Fibroblast of skin of right quadriceps (primary cell): ENCODE measurements around the gene CCT4.
"Not testable (repeated sequence)": the region's sequence is repeated elsewhere in the genome, so short reads cannot be mapped to it uniquely, and the experiment has no call there.

Experiments used
- DNase-seq: peaks from one replicate; pipeline ENCODE4 v3.0.0-alpha.2; 2013

Gene CCT4

DNA sequence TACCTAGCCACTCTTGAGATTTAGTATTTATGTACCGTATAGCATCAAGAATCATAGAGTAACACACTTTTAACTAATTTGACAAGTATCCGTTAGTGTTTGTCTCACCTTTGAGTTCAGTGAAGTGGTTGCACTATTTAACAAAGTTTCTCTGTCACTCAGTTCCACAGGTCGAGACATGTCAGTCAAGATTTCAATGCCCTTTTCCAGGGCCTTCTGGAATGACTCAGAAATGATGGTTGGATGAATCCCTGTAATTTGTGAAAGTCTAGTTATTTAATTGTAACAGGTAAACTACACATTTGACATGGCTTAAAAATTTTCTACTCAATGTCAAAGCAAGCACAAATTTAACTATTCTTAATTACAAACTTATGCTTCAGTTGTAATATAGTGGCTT lies 9.7 kb downstream of the CCT4 start:
- no peak for DNase-seq

- no peak for DNase-seq
Observed at GRCh38 chr2:61877571-61878245, 10.7 kb downstream of the CCT4 start.

DNA sequence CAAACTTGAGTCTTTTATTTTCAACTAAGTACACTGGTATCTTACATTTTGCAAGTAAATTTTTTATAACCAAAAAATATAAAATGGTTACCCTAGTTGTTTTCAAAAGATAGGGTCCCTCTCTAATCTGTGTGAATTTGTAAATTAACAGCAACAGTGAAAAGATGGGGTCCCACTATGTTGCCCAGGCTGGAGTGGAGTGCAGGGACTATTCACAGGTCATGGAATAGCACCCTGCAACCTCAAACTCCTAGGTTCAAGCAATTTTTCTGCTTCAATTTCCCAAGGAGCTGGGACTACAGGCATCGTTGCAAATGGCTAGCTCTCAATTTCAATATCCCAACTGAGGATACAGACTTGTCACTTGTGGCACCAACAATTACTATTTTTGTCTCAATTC lies 12.1 kb downstream of the CCT4 start:
- DNase-seq, result no peak

GRCh38 chr2:61866482-61867089 lies 21.9 kb downstream of the CCT4 start:
- DNase-seq, result not testable (repeated sequence)

DNA sequence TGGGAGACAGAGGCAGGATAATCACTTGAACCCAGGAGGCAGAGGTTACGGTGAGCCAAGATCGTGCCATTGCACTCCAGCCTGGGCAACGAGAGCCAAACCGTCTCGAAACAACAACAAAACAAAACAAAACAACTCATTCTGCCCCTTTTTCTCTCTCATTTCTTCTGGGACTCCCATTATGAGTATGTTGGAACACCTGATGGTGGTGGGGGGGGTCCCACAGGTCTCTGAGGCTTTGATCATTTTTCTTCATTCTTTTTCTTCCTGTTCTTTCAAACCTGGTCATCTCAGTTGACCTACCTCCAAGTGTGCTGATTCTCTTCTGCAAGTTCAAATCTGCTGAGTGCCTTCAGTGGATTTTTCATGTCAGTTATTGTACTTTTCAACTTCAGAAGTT lies 26.4 kb downstream of the CCT4 start:
- no peak for DNase-seq

DNA sequence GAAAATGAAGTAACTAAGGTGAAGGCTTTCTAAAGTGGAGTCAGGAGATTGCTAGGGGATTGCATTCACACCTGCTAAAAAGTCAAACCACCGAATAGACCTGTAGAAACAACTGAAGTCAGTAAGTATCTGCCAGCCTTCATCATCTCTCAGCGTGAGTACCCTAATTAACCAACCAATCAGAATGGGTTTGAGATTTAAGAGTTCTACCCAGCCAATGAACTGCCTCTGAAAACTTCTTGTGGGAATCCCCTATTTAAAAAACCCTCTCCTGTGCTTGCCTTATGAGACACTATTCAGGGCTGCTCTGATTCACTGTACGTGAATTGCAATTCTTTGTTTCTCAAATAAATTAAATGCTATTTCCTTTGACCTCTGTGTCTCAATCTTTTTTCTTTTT lies 31.2 kb downstream of the CCT4 start:
- DNase-seq, result no peak

GRCh38 chr2:61855318-61855613 lies 33.2 kb downstream of the CCT4 start:
- no peak for DNase-seq

DNA sequence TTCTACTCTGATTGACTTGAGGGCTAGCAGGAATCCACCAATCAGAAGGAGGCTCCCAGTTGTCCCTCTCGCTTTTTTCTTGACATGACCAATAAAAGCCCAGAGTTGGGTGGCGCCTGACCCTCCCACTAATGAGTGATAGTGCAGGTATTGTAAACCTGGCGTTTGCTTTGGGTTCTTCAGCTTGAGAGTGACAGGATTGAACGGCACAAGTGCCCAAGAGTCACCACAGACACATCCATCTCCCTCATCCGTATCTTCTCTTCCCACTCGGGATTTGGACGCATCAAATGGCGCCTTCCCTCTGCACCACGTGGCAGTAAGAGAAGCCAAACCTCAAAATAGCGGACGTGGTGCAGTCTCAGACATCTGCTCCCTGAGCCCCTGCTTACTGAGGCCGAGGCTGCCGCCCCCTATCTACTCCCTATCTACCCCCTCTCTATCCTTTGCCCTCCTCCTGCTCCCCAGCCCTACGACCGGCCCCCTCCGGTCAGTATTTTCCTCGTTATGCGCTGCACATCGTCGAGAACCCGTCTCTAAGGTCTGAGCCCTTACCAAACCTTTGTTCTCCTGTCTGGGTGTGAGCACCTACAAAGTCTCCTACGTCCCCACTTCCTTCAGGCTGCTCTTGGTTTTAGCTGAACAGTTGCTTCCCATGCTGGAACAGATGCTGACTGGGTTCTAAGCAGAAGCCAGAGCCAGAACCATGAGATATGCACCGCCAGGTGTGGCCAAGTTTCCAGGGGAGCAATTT lies 33.7 kb downstream of the CCT4 start:
- peak; percentile 96 for DNase-seq

DNA sequence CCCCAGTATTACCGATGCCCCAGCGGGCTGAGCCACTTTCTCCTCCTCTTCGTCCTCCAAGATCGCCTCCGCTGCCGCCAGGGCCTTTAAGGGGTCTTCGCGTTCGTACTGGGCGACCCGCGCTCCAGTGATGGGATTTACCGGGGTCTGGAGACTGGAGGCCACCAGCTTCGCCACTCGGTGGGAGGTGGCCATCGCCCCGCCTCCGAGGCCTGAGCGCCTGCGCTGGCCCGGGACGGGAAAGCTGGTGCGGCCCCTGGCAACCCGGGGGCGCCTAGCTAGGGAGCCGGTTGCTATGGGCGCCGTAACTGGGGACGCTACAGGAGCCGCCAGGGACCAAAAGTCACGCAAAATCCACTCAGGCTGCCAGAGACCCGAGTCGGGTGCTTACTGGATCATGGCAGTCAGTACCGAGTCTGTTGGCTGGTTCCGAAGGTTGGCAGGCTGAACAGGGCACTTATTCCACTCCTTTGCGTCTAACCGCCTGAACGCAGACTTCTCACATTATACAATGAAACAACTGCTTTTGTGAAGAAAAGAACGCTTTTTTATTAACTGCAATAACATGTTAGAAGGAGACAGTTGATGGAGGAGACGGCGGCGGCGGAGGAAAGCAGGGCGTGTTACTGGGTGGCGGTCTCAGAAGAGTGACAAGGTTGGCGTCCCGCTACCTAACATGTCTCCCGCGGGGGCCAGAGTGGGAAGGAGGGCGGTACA lies 34.5 kb downstream of the CCT4 start, which contains the start of gene FAM161A:
Gene FAM161A, minus strand, starts transcription at position 214 of the 717 bp plus-strand sequence. Its CDS starts 19 bp downstream, at position 195.
- DNase-seq, result peak; percentile 82

DNA sequence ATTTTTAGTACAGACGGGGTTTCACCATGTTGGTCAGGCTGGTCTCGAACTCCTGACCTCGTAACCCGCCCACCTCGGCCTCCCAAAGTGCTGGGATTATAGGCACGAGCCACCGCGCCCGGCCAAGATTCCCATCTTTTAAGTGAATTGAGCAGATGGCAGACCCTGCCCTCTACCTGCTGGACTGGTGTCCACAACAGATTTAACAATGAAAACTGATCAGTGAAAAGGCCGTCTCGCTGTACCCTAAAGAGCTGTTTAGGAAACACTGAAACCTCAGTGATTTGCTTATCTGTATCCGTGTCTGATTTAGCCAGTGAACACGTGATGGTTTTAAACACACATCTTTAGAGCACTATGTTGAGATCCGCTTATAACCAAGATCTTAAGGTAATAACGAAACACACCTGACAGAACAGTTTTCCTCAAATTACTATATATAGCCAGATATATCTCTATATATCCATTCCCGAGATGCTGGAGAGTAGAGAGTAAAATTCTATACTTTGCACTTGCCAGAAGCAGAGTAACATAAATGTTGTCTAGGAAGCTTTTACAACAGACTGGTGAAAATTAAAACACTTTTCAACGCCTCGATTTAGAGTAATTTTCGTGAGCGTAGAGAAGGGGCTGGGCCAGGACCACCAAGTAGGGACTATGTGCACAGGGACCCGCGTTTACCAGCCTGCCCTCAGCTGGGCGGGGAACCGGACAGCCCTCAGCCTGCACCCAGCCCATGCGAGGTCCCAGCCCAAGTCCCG lies 35.2 kb downstream of the CCT4 start:
- no peak for DNase-seq

DNA sequence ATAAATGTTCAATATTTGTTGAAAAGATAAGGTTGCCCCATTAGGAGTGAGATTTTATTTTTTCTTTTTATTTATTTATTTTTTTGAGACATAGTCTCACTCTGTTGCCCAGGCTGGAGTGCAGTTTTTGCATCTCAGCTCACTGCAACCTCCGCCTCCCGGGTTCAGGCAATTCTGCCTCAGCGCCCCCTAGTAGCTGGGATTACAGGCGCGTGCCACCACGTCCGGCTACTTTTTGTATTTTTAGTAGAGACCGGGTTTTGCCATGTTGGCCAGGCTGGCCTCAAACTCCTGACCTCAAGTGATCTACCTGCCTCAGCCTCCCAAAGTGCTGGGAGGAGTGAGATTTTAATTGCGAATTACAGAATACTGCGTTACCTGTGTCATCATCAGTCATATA lies 37.2 kb downstream of the CCT4 start:
- DNase-seq, result not testable (repeated sequence)

GRCh38 chr2:61845320-61845719 lies 43.1 kb downstream of the CCT4 start:
- no peak for DNase-seq

- no peak for DNase-seq
Observed at GRCh38 chr2:61841286-61841685, 47.2 kb downstream of the CCT4 start.

DNA sequence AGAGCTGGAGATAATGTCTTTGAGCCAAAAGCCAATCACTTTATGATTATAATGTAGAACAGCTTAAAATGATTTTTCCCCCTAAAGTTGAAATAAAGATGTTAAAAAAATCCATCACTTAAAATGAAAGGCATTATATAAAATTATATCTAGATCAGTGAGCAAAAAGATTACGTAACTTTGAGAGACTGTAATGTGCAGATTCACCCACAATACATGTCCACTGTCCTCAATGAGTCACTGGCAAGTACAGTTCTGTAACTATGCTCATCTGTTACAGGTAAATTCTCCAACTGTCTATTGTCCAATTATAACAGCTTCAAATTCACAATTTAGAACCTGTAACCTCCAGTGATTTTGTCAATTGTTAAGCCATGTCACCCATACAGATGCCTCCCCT lies 53.6 kb downstream of the CCT4 start:
- no peak for DNase-seq

DNA sequence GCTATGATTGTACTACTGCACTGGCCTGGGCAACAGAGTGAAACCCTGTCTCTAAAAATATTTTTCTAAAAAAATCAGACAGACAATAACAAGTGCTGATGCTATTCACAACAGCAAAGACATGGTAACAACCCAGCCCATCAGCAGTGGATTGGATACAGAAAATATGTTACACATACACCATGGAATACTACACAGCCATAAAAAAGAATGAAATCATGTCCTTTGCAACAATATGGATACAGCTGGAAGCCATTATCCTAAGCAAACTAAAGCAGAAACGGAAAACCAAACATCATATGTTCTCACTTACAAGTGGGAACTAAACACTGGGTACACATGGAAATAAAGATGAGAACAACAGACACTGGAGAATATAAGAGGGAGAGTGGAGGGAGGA lies 54.5 kb downstream of the CCT4 start:
- no peak for DNase-seq

DNA sequence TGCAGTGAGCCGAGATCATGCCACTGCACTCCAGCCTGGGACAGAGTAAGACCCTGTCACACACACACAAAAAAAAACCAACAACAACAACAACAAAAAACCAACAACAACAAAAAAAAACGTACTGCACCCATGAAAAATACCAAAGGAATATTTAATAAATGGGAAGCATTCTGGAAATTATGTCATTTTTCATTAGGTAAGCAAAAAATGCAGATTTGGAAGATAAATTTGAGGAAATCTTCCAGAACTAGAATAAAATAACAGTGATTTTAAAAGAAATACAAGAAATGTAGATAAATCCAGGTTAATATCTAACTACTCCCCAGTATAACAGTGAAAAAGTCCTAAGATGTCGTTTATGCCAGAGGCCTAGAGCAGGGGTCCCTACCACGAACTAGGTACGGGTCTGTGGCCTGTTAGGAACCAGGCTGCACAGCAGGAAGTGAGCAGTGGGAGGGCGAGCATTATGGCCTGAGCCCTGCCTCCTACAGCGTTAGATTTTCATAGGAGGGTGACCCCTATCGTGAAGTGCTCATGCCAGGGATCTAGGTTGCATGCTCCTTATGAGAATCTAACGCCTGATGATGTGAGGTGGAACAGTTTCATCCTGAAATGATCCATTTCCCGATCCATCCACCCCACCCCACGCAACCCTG lies 56.1 kb downstream of the CCT4 start:
- no peak for DNase-seq

DNA sequence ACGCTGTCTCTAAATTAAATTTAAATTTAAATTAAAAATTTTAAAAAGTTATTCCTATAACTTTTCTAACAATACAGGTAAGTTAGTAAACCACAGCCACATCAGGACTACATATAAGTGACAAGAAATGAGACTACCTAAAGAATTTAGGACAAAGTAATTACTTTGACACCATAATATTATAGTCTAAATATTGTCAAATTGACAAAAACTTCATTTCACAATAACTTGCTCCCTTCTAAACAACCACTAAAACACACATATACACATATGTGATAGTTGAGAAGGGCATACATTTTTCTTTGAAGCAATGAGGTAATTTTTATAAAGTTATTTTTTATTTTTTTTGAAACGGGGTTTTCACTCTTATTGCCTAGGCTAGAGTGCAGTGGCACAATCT lies 66.2 kb downstream of the CCT4 start:
- no peak for DNase-seq
